ENCODE results near the gene STARD13.

Gene STARD13

DNA sequence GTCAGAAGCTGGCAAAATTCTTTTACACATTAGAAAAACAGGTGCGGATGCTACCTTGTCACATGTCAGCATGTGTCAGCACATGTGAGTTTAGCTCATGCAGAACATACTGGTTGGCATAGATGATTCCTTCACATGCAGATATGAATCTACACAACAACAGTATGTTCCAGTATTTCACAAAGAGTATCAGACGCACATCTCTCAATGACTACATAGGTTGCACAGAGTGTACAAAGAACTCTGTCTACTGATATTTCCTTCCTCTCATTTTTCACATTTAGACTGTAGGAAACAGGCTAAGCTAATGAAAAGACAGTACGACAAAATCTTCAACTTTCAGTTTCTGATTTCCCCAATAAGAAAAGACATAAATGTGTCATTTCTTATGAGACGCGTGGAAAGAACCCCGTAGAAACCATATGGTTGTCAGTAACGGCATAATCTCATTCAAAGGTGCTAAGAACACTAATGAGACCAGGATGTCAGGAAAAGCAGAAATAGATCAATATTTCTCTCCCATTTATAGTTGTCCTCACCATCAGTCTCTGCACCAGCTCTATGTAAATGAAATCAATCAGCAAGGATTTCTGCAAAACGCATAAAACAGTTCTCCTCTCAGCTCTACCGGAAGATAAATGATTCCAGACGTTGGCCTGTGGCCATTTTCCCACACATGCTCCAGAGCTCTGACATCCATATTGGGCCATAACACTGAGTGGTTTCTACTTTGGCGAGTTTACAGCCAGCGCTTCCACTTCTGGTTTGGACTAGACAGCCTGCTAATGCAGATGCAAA lies 81.2 kb downstream of the STARD13 start:
- no peak for DNase-seq (ENCODE audit: low read depth in 2 of 3, low spot score in 2 of 3)

DNA sequence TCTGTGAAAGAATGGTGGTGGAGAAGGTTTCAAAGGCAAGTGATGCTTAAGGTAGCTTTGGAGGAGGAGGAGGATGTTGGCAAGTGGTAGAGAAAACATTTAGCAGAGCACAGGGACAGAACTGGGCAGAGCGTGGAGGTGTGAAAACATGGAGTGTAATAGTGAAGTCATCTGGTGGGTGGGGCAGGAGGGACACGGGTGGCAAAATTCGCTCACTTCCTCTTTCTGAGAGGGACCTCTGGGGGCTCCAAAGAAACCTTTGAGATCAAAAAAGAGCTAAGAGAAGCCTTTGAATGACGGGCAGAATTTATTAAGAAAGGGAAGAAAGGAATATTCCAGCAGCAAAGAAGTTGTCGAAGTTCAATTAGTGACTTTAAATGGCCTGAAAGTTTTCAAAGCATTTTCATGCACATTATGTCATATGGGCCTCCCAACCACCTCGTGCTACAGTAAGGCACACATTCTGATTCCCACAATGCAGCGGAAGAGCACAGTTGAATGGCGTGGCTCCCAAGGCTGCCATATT lies 82.8 kb downstream of the STARD13 start:
- no peak for DNase-seq (ENCODE audit: low read depth in 2 of 3, low spot score in 2 of 3)

DNA sequence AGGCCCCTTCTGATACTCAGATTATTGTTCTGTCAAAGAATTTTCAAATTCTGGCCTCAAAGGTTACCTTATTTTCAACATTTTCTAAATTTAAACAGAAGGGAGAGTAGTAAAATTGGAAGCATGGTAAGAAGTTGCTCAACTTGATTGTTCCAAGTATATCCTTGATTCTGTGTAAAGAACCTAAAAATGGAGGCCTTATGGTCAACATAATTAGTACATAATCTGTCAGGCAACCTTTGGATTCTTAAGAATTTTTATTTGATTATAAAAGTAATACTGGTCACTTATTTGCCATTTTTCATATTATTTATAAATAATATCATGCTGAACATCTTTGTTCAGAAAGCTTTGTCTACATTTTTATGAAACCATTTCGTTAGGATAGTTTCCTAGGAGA lies 83.9 kb downstream of the STARD13 start:
- no peak for DNase-seq (ENCODE audit: low read depth in 2 of 3, low spot score in 2 of 3)

DNA sequence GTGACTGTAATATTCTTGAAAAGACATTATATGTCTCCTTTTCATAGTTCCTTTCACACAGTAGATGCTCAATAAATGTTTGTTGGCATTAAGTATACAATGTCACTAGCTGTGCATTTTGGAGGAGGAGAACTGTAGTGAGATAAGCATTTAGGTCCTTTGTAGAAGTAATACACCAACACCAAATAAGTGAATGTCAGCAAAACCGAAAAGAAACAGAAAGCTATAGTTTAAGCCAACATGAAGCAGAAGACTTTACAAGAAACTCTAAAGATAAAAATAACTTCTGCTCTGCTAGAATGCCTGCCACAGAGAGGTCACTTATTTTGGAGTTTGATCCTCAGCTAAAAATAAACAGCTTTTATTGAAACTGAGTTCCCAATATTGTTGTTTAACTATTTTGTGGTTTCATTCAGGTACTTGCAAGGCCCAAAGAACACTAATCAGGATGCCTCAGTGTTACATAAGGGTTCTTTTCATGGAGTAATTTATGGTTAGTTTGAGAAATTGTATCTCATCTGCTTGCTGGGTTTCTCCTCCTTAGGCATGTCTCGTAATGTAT lies 86.2 kb downstream of the STARD13 start:
- DNase-seq (ENCODE audit: low read depth in 2 of 3, low spot score in 2 of 3): no peak

DNA sequence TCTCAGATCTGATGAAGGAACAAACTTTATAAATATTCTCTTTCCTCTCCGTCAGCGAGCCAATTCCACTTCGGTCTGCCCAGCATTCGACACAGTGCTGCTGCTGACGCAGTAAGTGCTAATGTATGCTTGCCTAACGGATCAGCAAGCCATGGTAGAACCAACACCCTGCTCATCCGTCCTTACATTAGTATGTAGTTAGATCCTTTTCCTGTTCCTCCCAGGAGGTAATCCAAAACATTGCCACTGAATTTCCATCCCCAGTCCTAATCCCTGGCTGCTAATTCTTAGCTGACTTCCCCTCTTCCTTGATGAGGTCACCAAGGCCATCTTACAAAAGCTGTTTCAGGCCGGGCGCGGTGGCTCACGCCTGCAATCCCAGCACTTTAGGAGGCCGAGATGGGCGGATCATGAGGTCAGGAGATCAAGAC lies 88.0 kb downstream of the STARD13 start:
- no peak for DNase-seq (ENCODE audit: low read depth in 2 of 3, low spot score in 2 of 3)

DNA sequence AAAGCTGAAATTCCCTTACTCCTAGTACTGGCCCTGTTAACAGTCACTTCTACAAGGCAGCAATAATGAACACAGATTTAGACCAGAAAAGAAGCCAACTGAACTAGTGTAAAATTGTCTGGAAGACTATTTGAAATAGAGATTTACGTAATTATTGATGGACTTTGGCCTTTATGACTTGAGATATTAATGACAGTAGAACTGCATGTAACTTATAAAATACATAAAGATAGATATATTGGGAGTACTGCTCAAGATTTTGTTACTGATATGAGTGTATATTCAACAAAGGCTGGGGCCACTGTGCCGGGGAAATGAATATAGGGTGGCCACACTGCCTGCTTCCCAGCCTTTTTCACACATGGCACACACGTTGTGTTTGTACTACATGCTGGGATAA lies 88.8 kb downstream of the STARD13 start:
- no peak for DNase-seq (ENCODE audit: low read depth in 2 of 3, low spot score in 2 of 3)

DNA sequence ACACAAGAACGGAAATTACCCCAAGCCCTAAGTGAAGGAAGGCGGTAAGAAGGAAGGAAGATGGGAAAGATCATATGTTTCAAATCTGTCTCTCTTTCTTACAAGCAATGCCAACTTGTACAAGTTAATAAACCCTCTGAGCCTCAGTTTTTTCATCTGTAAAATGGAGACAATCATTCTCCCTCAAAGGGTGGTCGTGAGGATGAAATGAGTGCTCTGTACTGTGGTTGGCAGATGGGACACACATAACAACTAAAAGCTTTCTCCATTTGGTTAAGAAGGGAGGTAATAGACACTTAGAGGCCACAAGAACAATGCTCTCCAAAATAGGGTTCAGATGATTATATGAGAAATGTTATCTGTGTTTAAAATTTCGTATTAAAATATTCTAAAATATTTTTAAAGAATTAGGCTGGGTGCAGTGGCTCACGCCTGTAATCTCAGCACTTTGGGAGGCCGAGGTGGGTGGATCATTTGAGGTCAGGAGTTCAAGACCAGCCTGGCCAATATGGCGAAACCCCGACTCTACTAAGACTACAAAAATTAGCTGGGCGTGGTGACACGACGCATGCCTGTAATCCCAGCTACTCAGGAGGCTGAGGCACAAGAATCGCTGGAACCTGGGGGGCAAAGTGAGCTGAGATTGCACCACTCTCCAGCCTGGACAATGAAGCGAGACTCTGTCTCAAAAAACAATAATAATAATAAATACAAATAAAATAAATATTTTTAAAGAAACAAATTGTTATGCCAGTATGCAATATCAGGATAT lies 89.7 kb downstream of the STARD13 start:
- DNase-seq (ENCODE audit: low read depth in 2 of 3, low spot score in 2 of 3): no peak

DNA sequence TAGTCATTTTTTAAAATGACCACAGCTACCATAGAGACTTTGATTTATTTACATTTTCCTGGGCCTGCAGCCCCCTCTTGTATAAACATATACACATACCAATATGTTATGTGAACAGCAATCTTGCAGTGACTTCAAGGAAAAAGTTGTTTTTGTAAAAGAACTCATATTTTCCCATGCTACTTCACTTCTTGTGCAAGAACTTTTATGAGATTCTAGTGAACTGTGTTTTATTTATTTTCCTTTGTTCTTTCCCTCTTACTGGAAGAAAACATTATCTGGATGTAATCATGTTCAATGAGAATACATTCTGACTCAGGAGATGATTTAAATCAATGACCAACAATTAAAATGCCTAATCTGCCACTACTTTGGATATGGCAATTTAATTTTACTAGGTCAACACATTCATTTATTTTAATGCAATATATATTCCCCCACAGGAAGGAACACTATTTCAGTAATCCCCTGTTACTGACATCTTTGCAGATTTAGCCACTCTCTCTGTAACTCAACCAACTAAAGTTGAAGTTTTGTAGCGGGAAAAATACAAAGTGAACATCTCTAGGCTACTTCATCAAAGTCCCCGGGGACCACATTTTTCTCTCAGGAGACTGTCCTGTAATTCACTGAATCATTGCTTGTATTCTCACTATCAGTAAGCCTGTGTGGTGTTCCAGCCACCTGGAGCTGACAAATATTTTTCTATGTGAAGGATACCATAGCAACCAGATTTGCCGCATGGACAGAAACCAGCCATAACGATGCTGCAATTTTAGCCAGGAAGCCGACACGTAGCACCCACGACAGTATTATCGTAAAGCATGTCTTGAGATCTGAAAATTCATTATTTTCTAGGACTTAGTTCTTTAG lies 90.5 kb downstream of the STARD13 start:
- no peak for DNase-seq (ENCODE audit: low read depth in 2 of 3, low spot score in 2 of 3)

DNA sequence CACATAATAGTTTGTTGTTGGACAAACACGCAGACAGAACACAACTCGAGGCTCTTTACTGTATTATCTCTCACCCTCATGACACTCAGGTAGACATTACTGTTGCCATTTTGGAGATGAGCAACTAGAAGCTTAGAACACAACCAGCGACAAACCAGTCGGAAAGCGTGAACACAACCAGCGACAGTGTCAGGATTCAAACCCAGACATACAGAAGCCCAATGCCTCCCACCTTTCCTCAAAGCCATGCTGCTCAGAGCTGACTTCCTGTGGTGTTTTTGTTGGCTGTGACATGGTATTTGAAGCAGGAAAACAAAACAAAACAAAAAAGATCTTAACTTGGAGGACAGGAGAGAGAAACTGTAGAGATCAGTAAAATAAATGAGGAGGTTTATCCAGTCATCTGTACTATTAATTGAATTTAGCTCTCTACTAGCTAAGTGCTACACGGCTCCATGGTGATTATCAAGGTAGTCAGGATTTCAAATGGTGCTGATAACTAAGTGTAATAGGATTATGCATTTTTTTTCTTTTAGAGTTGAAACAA lies 92.1 kb downstream of the STARD13 start:
- DNase-seq (ENCODE audit: low read depth in 2 of 3, low spot score in 2 of 3): no peak

DNA sequence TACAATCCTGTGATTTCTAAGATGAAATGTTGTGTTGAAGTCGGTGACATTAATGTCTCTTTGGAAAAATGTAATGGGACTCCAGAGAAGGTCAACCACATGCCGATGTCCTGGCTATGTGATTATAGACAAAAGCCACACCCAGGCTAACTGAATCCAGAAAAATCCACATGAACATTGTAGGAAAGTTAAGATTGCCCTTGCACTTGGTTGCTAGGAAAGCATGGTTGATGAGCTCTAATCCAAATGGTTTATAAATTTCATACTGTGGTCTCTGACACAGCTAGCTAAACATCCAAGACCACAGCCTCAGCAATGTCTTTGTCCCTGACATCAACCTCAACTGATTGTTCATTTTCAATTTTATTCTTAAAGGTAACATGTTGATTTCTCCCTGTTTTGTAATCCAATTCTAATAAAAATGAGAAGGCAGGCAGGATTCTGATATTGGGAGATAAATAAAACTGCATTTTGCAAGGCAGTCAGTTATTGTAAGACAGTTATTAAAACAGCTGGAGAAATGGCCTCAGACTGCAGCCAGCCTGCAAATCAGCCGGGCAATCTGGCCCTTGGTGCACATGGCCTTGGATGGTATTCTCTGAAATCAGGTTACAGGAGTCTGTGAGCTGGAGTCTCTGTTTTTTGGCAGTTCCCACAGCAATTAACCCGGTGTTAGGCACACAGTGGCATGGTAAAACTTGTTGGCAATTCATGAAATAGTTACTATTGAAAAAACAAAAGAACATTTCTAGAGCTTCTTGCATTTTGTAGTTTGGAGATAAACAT lies 93.9 kb downstream of the STARD13 start:
- no peak for DNase-seq (ENCODE audit: low read depth in 2 of 3, low spot score in 2 of 3)

DNA sequence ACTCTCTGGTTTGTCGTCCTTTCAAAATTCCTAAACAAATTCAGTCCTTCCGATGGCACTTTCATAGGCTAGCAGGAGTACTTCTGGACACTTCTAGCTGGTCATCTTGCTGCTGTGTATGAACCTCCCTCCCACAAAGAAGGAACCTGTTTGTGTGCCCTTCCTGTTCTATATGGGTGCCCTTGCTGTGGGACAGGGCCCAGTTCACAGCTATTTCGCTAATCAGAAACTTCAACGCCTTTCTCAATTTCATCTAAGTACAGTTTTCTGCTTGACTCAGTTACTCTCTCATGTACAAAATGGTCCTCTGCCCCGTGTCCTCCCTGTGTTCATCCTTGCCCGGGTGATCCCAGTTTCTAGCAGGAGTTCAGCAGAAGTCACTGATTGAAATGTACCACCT lies 96.1 kb downstream of the STARD13 start:
- no peak for DNase-seq (ENCODE audit: low read depth in 2 of 3, low spot score in 2 of 3)

DNA sequence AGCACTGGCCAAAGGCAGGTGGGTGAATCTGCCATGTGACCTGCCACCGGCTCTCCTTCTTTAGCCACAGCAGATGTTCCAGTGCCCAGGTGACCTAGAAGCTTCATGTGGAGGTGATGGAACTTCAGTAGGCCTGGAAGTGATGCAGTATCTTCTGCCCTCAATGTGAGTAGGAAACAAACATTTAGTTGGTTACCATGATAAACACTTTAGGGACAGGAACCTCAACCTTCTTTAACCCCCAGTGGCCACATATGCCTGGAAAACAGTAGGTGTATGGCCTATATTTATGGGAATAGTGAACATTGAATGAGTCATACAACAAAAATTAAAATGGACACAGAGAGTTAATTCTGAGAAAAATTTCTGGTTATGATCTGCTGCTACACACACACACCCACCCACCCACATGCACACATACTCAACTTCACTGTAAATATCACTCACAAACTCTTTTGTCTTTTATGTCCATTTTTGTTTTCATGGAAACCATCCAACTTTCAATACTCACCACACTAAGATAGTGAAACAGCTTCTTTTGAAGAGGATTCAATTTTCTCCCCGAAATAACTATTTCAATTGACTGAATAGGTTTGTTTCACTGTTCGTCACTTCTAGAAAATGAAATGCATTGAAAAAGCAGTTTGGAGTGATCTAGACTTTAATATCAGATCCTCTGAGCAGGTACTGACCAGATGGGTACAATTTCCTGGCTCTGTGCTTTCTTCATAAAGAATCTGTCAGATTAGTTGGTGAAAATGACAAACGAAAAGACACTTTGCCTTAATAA lies 97.3 kb downstream of the STARD13 start:
- no peak for DNase-seq (ENCODE audit: low read depth in 2 of 3, low spot score in 2 of 3)

DNA sequence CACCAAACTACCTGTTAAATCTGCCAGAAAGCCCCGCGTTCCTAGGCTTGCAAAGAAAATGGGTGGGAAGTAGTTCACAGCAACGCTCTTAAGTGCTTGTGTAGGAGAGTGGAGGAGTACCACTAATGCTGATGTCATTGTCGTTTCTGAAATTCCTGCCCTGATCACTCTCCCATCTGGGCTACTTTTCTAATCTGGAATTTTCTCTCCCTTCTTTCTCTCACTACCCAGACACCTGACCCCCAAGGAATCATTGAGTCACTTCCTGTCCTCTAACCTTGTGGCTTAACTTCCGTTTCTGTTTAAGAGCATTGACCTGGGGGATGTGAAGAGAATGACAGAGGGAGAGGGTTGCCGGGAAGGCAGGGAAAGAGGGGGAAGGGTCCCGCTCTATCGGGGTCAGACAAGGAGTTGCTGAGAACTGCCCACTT lies 98.7 kb downstream of the STARD13 start:
- DNase-seq (ENCODE audit: low read depth in 2 of 3, low spot score in 2 of 3): no peak

DNA sequence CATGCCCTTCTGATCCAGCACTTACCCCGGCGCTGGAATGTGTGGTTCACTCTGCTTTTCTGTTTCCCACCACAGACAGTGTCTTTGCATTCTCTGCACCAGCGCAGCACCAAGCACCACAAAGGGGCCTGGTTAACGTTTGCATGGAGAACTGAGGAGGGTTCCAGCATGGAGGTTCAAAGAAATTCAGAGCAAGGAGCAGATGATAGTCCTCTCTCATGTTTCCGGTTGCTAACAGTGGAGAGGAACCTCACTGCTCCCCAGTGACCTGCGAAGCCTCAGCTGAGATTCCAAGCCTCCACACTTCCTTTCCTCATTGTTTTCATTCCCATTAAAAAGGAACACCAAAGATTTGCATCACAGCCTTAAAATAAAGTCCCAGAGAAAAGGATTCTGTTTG lies 99.7 kb downstream of the STARD13 start:
- no peak for DNase-seq (ENCODE audit: low read depth in 2 of 3, low spot score in 2 of 3)

DNA sequence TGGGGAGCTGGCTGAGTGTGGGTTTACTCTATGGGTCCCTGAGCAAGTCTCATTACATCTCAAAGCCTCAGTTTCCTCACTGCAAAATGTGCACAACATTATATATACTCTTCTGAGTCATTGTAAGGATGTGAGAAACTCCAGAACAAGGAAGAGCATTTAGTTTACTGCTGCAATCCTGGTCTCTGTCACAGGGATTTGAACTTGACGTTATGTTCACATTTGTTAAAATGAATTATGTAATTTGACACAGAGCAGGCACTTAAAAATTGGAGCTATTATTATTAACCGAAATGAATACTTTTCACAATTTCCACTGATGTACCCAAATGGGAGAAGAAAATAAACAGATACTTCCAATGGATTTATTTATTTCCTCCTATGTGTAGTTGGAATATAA lies 101.0 kb downstream of the STARD13 start:
- DNase-seq (ENCODE audit: low read depth in 2 of 3, low spot score in 2 of 3): no peak

DNA sequence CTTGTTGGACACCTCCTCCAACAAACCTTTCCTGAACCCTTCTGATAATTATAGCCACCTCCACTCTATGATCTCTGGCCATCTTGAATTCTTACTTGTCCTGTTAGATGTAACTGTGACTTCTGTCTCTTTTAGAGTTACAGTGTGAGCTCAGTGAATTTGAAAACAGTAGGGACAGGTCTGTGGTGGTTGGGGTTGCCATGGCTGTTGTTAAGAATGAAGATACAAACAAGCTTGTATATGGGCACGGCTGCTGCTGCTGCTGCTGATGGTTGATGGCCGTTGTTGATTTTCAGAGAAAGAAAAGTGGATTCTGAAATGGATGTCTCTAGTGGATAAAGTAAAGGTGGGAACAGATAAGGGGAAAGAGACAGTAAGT lies 101.5 kb downstream of the STARD13 start:
- DNase-seq (ENCODE audit: low read depth in 2 of 3, low spot score in 2 of 3): no peak

DNA sequence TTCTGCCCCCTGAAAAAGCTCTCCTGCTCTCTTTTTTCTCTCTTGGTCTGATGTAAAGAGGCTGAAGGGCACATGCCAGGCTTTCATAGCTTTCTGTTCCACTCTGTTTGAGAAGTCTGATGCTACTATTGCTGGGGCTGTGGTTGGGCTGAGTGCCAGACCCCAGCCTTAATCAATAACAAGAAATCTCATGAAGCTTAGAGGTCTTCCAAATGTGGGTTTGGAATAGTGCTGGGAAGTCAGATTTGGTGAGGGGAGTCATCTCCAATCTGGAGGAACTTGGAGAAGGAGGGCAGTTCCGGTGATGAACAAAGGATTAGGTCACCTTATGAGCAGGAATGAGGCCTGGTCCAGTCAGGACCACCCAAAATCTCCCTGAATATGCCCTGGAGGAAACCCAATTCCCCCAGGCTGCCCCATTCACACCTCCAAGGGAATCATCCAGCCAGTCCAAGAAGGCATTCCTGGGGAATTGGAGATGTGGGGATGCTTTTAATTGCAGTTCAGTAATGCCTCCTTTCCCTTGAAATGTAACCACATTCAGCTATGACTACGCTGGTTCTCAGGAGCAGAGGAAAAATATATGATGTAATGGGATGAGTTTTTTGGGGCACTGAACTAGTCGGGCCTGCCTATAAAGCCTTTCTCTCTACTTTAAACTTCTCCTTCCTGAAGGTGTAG lies 102.0 kb downstream of the STARD13 start:
- no peak for DNase-seq (ENCODE audit: low read depth in 2 of 3, low spot score in 2 of 3)

DNA sequence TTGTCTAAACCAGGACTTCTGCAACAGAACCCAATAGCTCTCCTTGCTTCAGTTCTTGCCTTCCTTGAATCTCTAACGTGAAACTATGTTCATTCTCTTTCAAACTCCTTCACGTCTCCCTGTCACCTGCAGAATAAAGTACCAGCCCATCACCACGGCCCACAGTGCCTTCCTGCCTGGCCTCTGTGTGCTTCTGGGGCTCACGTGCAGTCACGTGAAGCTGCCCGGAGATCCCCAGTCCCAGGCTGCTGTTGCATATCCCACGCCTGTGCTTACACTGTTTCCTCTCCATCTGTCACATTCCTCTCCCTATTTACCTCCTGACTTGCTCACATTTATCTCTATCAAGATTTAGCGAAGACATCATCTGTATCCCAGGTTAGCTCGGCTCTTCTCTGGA lies 102.8 kb downstream of the STARD13 start:
- no peak for DNase-seq (ENCODE audit: low read depth in 2 of 3, low spot score in 2 of 3)

DNA sequence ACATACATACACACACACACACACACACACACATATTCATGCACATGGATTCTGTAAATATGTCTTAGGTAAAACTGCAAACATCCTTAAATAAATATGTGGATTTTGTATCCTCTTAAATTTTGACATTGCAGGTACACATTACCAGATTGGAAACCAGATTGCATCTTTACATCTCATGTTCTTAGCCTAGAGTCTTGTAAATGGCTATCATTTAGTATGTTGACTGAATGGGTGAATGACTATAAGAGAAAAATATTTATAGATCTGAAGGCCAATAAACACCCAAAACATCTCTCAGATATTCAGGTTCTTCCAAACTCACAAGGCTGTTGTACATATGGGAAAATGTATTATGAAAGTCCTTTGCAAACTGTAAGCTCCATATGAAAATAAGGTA lies 104.3 kb downstream of the STARD13 start:
- no peak for DNase-seq (ENCODE audit: low read depth in 2 of 3, low spot score in 2 of 3)

Data from activated CD8-positive, alpha-beta memory T cell treated with anti-CD3 and anti-CD28 coated beads for 48 hours (primary cell).